Measurements from ENCODE around the gene ARHGEF28. TPM values are rescaled to one million over a fixed set of nuclear protein-coding genes. Genes with fewer than 3 reads are reported as not detected.

ARHGEF28 gene
- polyA plus RNA-seq, 1 donor from 2014 or later = not detected

DNA sequence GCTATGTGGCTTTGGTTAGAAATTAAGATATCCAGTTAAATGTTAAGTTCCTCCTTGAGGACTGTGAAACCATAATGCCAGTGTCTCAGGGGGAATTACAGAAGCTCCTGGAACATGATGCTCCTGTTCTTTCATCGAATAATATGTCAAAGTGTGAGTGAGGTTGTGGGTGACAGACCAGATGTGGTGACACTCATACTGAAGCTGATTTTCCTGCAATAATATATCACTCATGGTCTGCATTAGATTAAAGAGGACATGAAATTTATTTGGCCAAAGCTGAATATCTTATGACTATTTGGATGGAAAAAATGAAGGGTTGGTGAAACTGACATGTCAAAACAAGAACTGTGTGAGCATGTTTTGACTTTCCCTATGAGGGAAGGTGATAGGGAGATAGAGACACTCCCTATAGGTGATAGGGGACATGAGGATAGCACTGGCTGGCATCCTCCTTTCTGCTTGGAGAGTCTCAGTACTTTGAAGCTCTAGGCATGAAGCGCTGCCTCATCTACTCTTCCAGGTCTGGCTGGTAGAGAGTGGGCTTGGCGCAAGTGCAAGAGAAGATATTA is 173.5 kb downstream of the ARHGEF28 start:
- Histone ChIP-seq H3K9ac (ENCODE audit: low read length) (no peak overlapping the region), H3K27ac (ENCODE audit: low read length) (no peak overlapping the region), H3K4me3 (ENCODE audit: low read length) (no peak overlapping the region), H3F3A (ENCODE audit: insufficient read depth, low read length, poor library complexity, severe bottlenecking) (no peaks in the 10 kb centered on the region), H3K9me2 (ENCODE audit: insufficient read depth, low read length) (no peaks in the 10 kb centered on the region), H3K36me3 (ENCODE audit: insufficient read depth, low read length) (no peaks in the 10 kb centered on the region), H4K20me1 (ENCODE audit: insufficient read depth) (no peaks in the 10 kb centered on the region), H3K79me2 (replicated peaks; ENCODE audit: insufficient read depth, low read length) (no peaks in the 10 kb centered on the region), H3K4me2 (ENCODE audit: low read length) (no peak overlapping the region), H3K9me3 (ENCODE audit: low read length) (no peaks in the 10 kb centered on the region), H2AFZ (ENCODE audit: low read depth, low read length) (no peak overlapping the region), H3K27me3 (ENCODE audit: insufficient read depth, low read depth, low read length) (no peaks in the 10 kb centered on the region)
- no peak for TF ChIP-seq MXI1 (conservative IDR thresholded peaks at IDR 0.05; ENCODE audit: poor library complexity, severe bottlenecking)
- no peak for TF ChIP-seq TAF1 (IDR thresholded peaks at IDR 0.05; ENCODE audit: low read depth)
- TF ChIP-seq EP300 (conservative IDR thresholded peaks at IDR 0.05; ENCODE audit: poor library complexity, severe bottlenecking) = no peak
- TF ChIP-seq, protein P1, sequence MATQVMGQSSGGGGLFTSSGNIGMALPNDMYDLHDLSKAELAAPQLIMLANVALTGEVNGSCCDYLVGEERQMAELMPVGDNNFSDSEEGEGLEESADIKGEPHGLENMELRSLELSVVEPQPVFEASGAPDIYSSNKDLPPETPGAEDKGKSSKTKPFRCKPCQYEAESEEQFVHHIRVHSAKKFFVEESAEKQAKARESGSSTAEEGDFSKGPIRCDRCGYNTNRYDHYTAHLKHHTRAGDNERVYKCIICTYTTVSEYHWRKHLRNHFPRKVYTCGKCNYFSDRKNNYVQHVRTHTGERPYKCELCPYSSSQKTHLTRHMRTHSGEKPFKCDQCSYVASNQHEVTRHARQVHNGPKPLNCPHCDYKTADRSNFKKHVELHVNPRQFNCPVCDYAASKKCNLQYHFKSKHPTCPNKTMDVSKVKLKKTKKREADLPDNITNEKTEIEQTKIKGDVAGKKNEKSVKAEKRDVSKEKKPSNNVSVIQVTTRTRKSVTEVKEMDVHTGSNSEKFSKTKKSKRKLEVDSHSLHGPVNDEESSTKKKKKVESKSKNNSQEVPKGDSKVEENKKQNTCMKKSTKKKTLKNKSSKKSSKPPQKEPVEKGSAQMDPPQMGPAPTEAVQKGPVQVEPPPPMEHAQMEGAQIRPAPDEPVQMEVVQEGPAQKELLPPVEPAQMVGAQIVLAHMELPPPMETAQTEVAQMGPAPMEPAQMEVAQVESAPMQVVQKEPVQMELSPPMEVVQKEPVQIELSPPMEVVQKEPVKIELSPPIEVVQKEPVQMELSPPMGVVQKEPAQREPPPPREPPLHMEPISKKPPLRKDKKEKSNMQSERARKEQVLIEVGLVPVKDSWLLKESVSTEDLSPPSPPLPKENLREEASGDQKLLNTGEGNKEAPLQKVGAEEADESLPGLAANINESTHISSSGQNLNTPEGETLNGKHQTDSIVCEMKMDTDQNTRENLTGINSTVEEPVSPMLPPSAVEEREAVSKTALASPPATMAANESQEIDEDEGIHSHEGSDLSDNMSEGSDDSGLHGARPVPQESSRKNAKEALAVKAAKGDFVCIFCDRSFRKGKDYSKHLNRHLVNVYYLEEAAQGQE (IDR thresholded peaks at IDR 0.05; ENCODE audit: borderline replicate concordance) = no peak
- no peak for TF ChIP-seq SMC3 (conservative IDR thresholded peaks at IDR 0.05; ENCODE audit: poor library complexity)
- TF ChIP-seq EZH2 (IDR thresholded peaks at IDR 0.05; ENCODE audit: borderline replicate concordance, insufficient read depth, low read length, poor library complexity, severe bottlenecking) = no peak
- TF ChIP-seq, protein P2, sequence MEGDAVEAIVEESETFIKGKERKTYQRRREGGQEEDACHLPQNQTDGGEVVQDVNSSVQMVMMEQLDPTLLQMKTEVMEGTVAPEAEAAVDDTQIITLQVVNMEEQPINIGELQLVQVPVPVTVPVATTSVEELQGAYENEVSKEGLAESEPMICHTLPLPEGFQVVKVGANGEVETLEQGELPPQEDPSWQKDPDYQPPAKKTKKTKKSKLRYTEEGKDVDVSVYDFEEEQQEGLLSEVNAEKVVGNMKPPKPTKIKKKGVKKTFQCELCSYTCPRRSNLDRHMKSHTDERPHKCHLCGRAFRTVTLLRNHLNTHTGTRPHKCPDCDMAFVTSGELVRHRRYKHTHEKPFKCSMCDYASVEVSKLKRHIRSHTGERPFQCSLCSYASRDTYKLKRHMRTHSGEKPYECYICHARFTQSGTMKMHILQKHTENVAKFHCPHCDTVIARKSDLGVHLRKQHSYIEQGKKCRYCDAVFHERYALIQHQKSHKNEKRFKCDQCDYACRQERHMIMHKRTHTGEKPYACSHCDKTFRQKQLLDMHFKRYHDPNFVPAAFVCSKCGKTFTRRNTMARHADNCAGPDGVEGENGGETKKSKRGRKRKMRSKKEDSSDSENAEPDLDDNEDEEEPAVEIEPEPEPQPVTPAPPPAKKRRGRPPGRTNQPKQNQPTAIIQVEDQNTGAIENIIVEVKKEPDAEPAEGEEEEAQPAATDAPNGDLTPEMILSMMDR (IDR thresholded peaks at IDR 0.05; ENCODE audit: poor library complexity, severe bottlenecking) = no peak
- TF ChIP-seq RAD21 (conservative IDR thresholded peaks at IDR 0.05) = no peak
- no peak for TF ChIP-seq POLR2AphosphoS5 (IDR thresholded peaks at IDR 0.05)

DNA sequence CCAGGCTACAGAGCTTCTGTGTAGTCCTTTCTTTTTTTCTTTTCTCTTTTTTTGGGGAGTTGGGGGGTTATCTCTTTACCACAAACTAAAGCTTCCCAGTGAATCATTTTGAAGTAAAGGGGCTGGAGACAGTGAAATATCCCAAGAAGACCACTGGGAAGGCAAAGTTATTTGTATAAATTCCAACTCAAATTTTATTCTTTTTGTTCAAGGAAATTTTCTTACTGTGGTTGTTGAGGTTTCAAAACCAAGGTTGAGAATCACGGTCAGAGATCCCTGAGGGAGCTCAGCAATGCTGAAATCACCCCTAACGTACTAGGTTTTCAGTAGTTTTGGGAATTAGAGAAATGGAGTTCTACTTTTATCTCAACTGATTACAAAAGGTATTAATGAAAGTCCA is 175.7 kb downstream of the ARHGEF28 start:
- Histone ChIP-seq H3K9ac (ENCODE audit: low read length) (no peak overlapping the region), H4K20me1 (ENCODE audit: insufficient read depth) (no peaks in the 10 kb centered on the region), H3K27ac (ENCODE audit: low read length) (no peak overlapping the region), H3K36me3 (ENCODE audit: insufficient read depth, low read length) (no peaks in the 10 kb centered on the region), H3K4me2 (ENCODE audit: low read length) (no peak overlapping the region), H3K27me3 (ENCODE audit: insufficient read depth, low read depth, low read length) (no peaks in the 10 kb centered on the region), H2AFZ (ENCODE audit: low read depth, low read length) (no peak overlapping the region), H3K9me2 (ENCODE audit: insufficient read depth, low read length) (no peaks in the 10 kb centered on the region), H3K79me2 (replicated peaks; ENCODE audit: insufficient read depth, low read length) (no peaks in the 10 kb centered on the region), H3F3A (ENCODE audit: insufficient read depth, low read length, poor library complexity, severe bottlenecking) (no peaks in the 10 kb centered on the region), H3K9me3 (ENCODE audit: low read length) (no peaks in the 10 kb centered on the region), H3K4me3 (ENCODE audit: low read length) (no peak overlapping the region)
- TF ChIP-seq TAF1 (IDR thresholded peaks at IDR 0.05; ENCODE audit: low read depth) (no peak), EP300 (conservative IDR thresholded peaks at IDR 0.05; ENCODE audit: poor library complexity, severe bottlenecking) (no peak), SMC3 (conservative IDR thresholded peaks at IDR 0.05; ENCODE audit: poor library complexity) (no peak)

All from neural cell (in vitro differentiated cells).